Fibroblast of the aortic adventitia (primary cell): ENCODE data around the gene DPP6. TPM values are rescaled to one million over a fixed set of nuclear protein-coding genes. Genes with fewer than 3 reads are reported as not detected.

Experiments used
- DNase-seq: peaks from one replicate; pipeline ENCODE4 v3.0.0-alpha.2; 2010; ENCODE audit warnings: low read depth
- H3K4me3 ChIP-seq: 2 replicates; pipeline ENCODE4 v1.5.1; 2011; ENCODE audit warnings: low read depth, mild to moderate bottlenecking, control low read depth, low read length, moderate library complexity
- CTCF ChIP-seq: IDR thresholded peaks from 2 replicates; pipeline ENCODE4 v1.5.1; 2011; ENCODE audit warnings: mild to moderate bottlenecking, low read length, control low read depth, inconsistent platforms; ENCODE audit not compliant: insufficient read depth
- total RNA-seq: library from RNA; depleted of rRNA; stranded (reverse); fragments of >200 nt; gene quantifications from 2 replicates; pipeline ENCODE4 v1.2.3, GENCODE V29; 2012; ENCODE audit warnings: low replicate concordance

DPP6 gene
- total RNA-seq, 1 donor: not detected

DNA sequence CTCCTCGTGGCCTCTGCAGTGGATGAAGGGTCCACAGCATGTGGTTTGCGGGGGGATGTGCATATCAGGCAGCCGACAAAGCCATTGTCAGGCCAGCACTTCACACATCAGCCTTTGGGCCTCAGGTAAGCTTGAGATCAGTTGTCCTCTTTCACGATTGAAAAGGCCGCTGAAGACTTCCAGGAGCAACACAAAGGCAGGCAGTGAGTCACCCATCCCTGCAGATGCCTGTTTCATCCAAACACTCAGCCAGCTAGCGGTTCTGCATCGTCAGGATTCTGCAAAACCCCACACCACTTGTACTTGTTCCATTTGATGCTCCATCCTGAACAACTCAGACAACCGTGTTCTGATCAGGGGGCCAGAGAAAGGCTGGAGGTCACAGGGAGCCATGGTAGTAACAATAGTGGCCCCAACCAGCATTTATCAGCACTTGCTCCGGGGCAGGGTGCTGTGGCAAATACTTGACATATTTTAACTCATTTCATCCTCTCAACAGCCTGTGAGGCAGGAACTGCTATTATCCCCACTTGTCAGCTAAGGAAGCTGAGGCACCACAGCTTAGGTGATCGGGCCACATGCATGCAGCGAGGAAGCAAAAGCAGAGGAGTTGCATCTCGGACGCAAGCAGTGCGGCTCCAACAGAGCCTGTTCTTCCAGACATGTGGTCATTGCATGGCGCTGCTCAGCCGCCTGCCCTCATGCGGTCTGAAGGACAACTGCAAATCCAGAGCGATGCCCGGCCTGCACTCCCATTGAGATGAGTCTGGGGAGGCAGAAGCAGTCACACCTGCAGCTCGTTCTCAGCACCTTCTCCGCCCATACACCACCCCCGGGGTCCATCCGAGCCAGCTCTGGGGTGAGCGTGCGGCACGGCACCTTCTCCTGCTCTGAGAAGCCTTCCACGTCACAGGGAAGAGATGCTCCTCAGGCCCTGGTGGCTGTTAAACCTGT lies 805.8 kb downstream of the DPP6 start:
- H3K4me3 ChIP-seq: no peak overlapping the region
- no peak for DNase-seq
- no peak for TF ChIP-seq CTCF

- no peak for DNase-seq
- TF ChIP-seq CTCF: no peak
- no peak overlapping the region for H3K4me3 ChIP-seq
Observed at GRCh38 chr7:154858836-154859537, 806.8 kb downstream of the DPP6 start.

GRCh38 chr7:154859747-154860620 lies 807.8 kb downstream of the DPP6 start:
- no peak for TF ChIP-seq CTCF
- no peak for DNase-seq
- H3K4me3 ChIP-seq: no peak overlapping the region

DNA sequence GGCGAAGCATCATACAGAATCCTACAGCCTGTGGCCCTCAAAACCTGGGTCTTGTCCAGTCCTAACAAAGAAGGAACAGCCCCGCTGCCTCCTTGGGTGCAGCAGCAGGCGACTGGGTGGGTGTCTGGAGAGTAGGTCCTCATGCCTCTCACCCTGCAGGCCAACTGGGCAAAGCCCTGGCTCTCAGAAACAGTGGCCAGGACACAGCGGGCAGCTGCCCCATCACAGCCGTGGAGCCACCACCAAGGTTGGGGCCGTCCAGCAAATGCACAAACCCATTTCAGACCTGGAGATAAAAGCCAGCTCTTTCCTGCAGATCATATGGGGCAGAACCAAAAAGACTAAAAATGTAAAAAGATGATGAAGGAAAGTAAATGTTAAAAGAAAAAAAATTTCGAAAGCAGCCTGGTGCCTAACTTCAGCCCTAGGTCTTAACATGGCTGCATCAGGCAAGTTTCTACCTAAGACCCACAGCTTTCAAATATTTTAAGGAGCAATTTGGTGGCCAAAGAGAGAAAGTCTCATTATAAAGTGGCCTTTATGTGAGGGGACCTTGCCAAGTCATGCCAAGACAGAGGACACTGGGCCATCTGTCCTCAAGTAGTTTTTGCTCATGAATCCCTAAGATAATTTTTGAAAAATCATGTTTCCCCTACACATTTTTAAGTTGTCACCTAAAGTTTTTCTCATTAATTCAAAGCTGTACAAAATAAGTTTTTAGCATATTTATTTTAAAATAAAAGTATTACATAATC lies 808.6 kb downstream of the DPP6 start:
- DNase-seq: no peak
- no peak overlapping the region for H3K4me3 ChIP-seq
- TF ChIP-seq CTCF: no peak

- no peak for TF ChIP-seq CTCF
- no peak overlapping the region for H3K4me3 ChIP-seq
- DNase-seq: no peak
Observed at GRCh38 chr7:154861589-154861988, 809.4 kb downstream of the DPP6 start.
